Amniotic stem cell (primary cell): Measurements from ENCODE around the gene C4orf46.
A peak's percentile ranks its signal among the peaks of the same experiment; 100 is the strongest.
"Not testable (repeated sequence)": the region's sequence is repeated elsewhere in the genome, so short reads cannot be mapped to it uniquely, and the experiment has no call there.

Source experiments
- DNase-seq: peaks from one replicate; lab custom pipeline; 2025; lab: John Stamatoyannopoulos, UW

C4orf46 gene

GRCh38 chr4:158671665-158671914 lies at the start of gene C4orf46:
Gene C4orf46, minus strand, starts transcription at chr4:158671887. Its CDS starts 86 bp downstream, at chr4:158671801.
- no peak for DNase-seq

- no peak for DNase-seq
These were observed 44.1 kb upstream of the C4orf46 start for GRCh38 chr4:158715802-158716201.

- no peak for DNase-seq
These were observed 43.2 kb upstream of the C4orf46 start for GRCh38 chr4:158714937-158715336.

- not testable (repeated sequence) for DNase-seq
These were observed 40.9 kb upstream of the C4orf46 start for GRCh38 chr4:158712622-158713021.

- no peak for DNase-seq
These were observed 39.1 kb upstream of the C4orf46 start for GRCh38 chr4:158710814-158711213.

- no peak for DNase-seq
These were observed 32.6 kb upstream of the C4orf46 start for GRCh38 chr4:158704274-158704673.

- no peak for DNase-seq
These were observed 17.1 kb upstream of the C4orf46 start for GRCh38 chr4:158688813-158689212.

GRCh38 chr4:158682066-158682465 lies 10.4 kb upstream of the C4orf46 start:
- no peak for DNase-seq

GRCh38 chr4:158681629-158682028 lies 9.9 kb upstream of the C4orf46 start:
- no peak for DNase-seq

- DNase-seq: no peak
These were observed 7.1 kb upstream of the C4orf46 start for GRCh38 chr4:158678767-158679166.

- no peak for DNase-seq
These were observed 4.4 kb upstream of the C4orf46 start for GRCh38 chr4:158676076-158676475.

GRCh38 chr4:158673633-158674032 lies 1.9 kb upstream of the C4orf46 start:
- no peak for DNase-seq

GRCh38 chr4:158671915-158672806 lies 474 bp upstream of the C4orf46 start, which contains the start of gene ETFDH:
Gene ETFDH, plus strand, starts transcription at chr4:158672296. Its CDS starts 161 bp downstream, at chr4:158672457.
- DNase-seq: peak; percentile 98

GRCh38 chr4:158670975-158671664 lies 567 bp downstream of the C4orf46 start:
- peak; percentile 68 for DNase-seq

GRCh38 chr4:158669310-158669709 lies 2.4 kb downstream of the C4orf46 start:
- no peak for DNase-seq

GRCh38 chr4:158667651-158668198 lies 4.0 kb downstream of the C4orf46 start:
- no peak for DNase-seq

- DNase-seq: no peak
These were observed 4.8 kb downstream of the C4orf46 start for GRCh38 chr4:158666892-158667291.

GRCh38 chr4:158664806-158665205 lies 6.9 kb downstream of the C4orf46 start:
- no peak for DNase-seq

- not testable (repeated sequence) for DNase-seq
These were observed 7.7 kb downstream of the C4orf46 start for GRCh38 chr4:158663707-158664625.

- not testable (repeated sequence) for DNase-seq
These were observed 8.4 kb downstream of the C4orf46 start for GRCh38 chr4:158663255-158663654.

GRCh38 chr4:158657291-158657690 lies 14.4 kb downstream of the C4orf46 start:
- DNase-seq: no peak

- no peak for DNase-seq
These were observed 15.2 kb downstream of the C4orf46 start for GRCh38 chr4:158656439-158656838.
